HG02610 (cell line): Measurements from ENCODE around the gene TSPAN5.
A peak's percentile ranks its signal among the peaks of the same experiment; 100 is the strongest.
"Not testable (repeated sequence)": the region's sequence is repeated elsewhere in the genome, so short reads cannot be mapped to it uniquely, and the experiment has no call there.

Source experiments
- ATAC-seq: cut with Tn5 transposase; IDR thresholded peaks from one replicate; pipeline ENCODE4 v1.9.1; 2021; ENCODE audit warnings: mild to moderate bottlenecking, moderate library complexity; ENCODE audit not compliant: unreplicated experiment

Gene TSPAN5

DNA sequence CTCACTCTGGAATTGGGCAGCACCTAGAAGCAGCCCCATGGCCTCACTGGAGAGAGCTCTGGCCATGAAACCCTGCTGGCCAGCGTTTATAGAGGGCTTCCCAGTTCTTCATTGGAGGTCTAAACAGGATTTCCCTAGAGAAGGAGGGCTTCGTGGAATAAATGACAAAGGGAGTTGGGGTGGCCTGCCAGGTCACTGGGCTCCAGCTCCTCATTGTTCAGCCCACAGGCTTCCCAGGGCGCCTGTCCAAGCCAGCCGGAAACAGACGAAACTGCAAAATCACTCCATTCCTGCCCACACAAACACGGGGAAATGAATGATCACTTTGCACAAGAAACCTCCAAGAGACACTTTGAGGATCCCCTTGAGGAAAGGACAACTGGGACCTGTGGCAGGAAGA is 189.7 kb downstream of the TSPAN5 start:
- ATAC-seq, result no peak

DNA sequence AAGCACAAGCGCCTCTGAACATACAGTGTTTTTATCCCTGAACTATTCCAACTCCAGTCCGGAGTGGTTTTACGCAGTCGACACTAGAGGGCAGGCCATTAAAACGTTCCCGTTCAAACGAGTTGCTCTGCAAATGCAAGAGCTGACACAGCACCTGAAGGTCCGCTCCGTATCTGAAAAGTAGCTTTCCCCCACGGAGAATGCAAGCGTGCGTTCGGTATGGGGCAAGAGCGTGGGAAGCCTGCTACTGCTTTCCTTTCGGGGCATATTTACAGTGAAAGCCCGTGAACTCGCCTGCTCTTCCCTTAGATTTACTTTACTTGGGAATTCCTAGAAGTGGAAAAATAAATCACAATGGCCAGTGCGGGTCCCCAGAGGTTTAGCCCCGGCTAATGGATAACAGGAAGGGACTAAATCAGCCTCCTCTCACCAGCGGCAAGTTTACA is 190.8 kb downstream of the TSPAN5 start:
- ATAC-seq, result peak; percentile 96

DNA sequence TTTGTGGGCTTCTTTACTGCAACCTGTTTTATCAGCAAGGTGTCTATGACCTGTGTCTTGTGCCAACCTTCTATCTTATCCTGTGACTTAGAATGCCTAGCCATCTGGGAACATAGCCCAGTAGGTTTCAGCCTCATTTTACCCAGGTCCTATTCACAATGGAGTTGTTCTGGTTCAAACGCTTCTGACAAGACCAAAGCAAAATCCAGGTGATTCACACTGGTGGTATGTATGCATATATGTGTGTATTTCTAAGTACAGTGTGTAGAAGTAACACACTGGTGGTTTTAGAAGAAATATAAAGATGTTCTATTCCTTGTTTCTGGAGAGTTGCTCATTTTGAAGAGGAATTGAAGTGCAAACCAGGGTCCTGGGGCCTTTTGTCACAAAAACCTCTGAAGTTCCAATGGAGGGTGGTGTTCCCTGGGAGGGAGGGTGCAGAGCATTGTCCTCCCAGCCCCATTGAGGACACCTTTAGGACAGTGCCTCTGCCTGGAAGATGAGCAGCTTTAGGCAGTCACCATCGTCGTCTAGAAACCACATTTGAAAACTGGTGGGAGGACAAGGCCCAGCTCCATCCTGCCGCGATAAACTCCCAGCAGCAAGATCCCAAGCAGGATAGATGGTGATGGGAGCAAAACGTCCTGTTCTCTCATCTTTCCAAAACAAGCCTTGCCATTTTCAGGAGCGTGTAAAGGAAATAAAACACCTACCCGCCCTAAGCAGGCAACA is 191.4 kb downstream of the TSPAN5 start:
- ATAC-seq, result no peak

DNA sequence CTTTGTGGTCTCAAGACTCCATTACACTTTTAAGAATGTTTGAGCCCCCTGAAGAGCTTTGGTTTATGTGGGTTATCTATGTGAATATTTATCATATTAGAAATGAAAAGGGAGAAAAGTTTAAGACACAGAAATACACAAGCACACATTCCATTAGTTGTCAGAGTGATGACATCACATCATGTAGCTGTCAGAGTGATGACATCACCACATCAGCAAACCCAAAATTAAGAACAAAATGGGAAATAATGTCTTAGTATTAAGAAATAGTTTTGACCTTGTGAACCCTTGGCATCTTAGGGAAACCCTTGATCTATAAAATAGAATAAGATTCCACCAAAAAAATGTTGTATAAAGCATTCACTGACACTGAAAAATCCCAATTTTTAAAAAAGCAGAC is 195.9 kb downstream of the TSPAN5 start:
- no peak for ATAC-seq

DNA sequence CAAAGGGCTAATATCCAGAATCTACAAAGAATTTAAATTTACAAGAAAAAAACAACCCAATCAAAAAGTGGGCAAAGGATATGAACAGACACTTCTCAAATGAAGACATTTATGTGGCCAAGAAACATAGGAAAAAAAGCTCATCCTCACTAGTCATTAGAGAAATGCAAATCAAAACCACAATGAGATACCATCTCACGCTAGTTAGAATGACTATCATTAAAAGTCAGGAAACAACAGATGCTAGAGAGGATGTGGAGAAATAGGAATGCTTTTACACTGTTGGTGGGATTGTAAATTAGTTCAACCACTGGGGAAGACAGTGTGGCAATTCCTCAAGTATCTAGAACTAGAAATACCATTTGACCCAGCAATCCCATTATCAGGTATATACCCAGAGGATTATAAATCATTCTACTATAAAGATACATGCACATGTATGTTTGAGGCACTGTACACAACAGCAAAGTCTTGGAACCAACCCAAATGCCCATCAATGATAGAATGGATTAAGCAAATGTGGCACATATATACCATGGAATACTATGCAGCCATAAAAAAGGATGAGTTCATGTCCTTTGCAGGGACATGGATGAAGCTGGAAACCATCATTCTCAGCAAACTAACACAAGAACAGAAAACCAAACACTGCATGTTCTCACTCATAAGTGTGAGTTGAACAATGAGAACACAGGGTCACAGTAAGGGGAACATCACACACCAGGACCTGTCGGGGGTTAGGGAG is 197.1 kb downstream of the TSPAN5 start:
- not testable (repeated sequence) for ATAC-seq

DNA sequence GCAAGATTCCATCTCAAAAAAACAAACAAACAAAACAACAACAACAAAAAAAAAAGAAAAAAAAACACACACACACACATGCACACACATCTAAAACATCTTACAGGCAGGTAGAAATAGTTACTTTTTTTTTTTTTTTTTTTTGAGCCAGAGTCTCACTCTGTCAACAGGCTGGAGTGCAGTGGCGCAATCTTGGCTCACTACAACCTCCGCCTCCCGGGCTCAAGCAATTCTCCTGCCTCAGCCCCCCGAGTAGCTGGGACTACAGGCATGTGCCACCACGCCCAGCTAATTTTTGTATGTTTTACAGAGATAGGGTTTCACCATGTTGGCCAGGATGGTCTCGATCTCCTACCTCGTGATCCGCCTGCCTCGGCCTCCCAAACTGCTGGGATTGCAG is 201.0 kb downstream of the TSPAN5 start:
- not testable (repeated sequence) for ATAC-seq

DNA sequence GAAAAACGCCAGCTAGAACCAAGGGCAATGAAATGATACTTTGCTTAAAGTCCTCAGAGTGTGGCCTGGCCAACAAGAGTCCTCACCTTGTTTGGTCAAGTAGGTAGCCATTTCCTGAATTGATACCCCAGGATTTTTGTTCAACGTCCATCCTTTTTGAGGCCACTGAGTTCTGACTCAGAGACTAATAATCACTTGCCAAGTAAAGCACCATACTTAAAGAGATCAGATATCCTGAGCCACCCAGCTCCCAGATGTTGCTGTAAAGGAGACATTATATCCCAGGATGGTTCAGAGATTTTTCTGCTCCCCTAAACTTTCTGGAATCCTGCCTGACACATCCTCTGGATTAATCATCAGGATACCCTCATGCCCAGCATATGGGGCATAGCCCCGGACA is 206.3 kb downstream of the TSPAN5 start:
- ATAC-seq, result no peak

DNA sequence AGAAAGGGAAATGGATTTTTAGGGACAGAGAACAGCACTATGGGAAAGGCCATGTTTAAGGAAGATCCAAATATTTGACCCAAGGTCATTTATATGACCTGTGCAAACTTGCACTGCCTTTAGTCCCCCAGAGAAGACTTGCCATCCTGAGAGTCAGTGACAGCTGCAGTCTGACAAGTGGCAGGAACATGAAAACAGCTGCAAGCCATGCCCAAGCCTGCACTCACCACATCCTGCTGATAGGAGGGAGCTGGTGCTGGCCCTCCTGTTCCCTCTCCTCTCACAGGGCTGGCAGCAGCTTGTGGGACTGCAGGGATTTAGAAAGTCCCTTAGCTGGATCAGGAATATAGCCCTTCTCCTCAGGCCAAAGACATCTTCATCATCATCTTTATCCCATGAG is 209.5 kb downstream of the TSPAN5 start:
- no peak for ATAC-seq

DNA sequence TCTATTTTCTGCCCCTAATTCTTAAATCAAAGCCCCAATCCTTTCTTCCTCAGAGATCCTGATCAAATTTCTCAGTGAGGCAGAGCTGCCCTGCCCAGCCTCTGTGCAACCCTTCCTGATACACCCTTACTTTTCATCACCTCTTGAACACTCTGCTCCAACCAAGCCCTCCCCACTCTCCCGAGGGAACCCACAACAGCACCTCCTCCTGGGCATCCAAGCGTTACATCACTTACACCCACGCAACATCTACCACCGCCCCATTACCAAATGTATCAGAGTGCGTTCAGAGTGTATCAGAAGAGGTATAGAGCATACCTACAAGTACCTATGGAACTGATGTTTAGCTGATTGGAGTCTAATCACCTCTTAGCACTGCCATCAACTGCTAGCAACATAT is 210.8 kb downstream of the TSPAN5 start:
- ATAC-seq, result no peak

DNA sequence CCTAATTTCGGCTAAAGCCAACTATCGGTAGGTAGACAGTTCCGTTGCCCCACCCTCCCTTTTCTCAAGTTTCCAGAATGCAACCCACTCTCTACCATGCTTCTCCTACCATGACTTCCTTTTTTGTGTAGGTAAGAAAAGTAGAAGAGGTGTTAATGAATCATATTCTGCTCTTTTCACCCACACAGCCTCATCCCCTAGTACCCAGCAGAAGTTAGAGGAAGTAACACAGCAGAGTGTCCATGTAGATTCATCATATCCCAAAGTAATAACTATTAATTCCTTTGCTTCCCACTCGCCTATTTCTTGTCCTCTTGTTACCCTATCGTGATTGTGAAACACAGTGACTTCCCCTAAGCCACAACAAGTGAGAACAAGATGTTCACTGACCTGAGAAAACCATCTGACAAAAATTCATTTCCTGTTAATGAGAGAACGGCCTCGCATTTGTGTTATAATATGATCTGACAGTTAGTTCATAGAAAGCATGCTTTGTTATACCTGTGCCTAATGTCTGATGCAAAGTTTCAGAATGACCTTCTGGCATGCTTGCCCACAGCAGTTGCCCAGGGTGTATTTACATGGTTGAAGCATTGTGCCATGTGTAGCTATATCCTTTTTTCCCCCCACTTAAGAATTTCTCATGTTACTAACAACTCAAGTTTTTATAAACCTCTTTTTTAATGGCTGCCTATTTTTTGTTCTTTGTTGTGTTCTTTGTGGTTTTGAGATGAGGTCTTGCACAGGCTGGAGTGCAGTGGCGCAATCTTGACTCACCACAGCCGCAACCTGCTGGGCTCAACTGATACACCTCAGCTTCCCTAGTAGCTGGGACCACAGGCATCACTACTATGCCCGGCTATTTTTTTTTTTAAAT is 211.7 kb downstream of the TSPAN5 start:
- peak; percentile 86 for ATAC-seq

DNA sequence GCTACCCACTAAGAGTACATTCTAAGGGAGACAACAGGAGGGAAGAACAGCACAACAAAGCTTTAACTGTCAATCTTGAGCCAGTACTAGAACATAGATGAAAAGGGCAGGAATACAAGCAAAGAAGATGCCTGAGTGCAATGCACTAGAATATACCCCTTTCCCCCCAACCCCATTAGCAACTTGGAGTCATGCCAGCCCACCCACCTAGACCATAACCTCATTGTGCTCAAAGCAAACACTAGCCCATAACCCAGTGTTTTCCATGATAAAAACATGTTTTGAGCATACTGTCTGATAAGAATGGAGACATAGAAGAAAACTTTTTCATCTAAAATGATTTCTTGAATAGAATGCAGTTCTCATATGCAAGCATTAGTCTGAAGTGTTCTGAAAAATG is 214.0 kb downstream of the TSPAN5 start:
- ATAC-seq, result no peak

DNA sequence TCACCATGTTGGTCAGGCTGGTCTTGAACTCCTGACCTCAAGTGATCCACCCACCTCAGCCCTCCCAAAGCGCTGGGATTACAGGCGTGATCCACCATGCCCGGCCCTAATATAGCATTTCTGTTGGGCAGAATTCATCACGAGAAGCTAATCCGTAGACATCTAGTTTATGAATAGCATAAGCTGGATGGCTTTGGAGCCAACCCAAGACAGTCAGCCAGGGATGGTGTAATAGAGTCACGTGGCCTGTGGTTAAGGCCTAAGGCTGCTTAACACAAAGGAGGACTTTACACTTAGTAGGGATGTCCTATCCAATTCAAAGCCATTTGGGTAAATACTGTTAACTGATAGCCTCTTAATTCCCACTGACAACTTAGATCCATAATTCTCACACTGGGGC is 223.6 kb downstream of the TSPAN5 start:
- no peak for ATAC-seq

DNA sequence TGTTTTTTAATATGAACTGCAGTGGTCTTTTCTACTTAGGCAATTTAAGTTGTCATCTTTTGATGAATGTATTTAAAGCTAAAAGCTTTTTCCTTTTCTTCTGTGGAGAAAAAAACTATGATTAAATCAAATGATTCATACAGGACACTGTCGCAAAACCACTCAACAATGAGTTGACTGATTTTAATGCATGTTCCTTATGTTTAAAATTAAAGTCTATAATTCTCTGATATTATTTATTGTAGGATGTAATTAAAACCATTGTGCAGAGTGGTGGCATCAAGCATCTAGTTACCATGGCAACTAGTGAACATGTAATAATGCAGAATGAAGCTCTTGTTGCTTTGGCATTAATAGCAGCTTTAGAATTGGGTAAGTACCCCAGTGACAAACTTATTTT is 224.7 kb downstream of the TSPAN5 start:
- ATAC-seq, result no peak

DNA sequence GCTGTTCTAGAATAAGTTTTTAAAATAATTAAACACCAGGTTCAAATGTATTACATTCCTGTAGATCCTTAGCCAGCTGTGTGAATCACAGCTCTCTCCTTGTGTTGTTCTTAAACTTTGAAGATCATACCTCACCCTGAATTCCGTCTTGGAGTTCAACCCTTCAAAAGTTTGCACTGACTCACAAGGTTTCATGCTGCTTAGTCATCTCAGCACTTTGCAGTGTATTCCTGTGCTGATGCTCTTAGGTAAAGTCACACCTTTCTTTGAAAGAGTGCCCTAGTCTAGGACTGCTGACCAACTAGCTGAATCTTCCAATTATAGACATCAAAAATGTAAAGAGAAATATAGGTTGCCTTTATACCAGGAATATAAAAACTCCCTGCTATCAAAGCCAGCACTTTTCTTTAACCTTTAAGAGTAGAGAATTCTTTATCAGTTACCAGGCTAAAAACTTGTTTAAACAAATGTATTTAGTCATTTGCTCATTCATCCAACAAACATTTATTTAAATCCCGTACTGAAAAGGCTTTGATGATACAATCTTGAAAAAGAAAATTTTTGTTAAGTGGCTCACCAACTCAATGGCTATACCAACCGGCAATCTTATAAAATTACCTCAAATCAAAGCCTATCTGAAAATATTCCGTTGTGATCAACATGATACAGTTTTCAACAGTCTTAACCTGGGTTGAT is 227.6 kb downstream of the TSPAN5 start:
- ATAC-seq, result peak; percentile 71

DNA sequence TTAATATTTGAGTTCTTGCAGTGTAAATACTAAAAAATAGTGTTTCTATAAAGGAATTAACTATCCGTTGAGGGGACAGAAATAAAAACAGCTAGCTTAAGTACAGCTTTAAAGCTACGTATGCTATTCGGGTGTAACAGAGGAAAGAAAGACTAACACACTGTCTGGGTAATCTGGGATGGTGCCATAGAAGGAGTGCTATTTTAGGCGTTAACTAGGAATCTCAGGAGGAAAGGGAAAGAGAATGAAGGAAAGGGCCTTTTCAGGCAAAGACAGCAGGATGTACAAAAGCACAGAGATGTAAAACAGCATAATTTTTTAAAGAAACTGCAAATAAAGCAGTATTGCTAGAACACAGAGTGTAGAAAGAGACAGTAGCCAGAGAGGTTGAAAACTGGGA is 235.4 kb downstream of the TSPAN5 start:
- ATAC-seq, result no peak

DNA sequence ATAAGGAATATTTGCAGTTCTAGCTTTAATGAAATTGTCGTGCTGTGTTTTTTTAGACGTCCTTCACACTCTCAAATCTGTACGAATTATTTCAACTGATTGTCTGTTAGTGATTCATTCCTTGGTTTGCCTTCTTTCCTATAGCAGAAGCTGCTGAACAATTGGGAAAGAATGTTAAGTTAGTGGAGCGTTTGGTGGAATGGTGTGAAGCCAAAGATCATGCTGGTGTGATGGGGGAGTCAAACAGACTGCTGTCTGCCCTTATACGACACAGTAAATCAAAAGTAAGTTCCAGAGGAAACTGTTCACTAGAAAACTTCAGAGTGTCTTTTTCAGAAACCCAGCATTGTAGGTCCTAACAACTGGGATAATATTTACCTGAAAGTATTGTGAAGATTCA is 237.3 kb downstream of the TSPAN5 start:
- ATAC-seq, result no peak
